ENCODE measurements around the gene ANKRD50.

The ANKRD50 gene

GRCh38 chr4:124696182-124696581 lies 16.4 kb downstream of the ANKRD50 start:
- Histone ChIP-seq H3K4me3 (ENCODE audit: low read depth, low read length, poor library complexity, severe bottlenecking) (no peak overlapping the region), H3K27ac (ENCODE audit: low read depth, low read length, poor library complexity, severe bottlenecking) (no peak overlapping the region), H3K4me2 (ENCODE audit: low read length) (no peak overlapping the region), H3K27me3 (ENCODE audit: insufficient read depth, low read length) (no peaks in the 10 kb centered on the region), H3K9me3 (ENCODE audit: low read length) (no peaks in the 10 kb centered on the region), H3K36me3 (ENCODE audit: insufficient read depth, low read length) (no peaks in the 10 kb centered on the region), H3K4me1 (ENCODE audit: insufficient read depth, low read length, severe bottlenecking) (no peaks in the 10 kb centered on the region), H3F3A (ENCODE audit: insufficient read depth, low read length) (no peaks in the 10 kb centered on the region), H3K9ac (ENCODE audit: low read length) (no peak overlapping the region), H3K79me2 (ENCODE audit: insufficient read depth, low read length) (no peaks in the 10 kb centered on the region), H3K9me2 (ENCODE audit: low read depth, low read length) (no peaks in the 10 kb centered on the region), H2AFZ (ENCODE audit: low read length) (no peak overlapping the region), H4K20me1 (ENCODE audit: insufficient read depth, low read length) (no peaks in the 10 kb centered on the region)
- TF ChIP-seq EZH2 (IDR thresholded peaks at IDR 0.05; ENCODE audit: borderline replicate concordance, low read length): no peak
- TF ChIP-seq, protein P1, sequence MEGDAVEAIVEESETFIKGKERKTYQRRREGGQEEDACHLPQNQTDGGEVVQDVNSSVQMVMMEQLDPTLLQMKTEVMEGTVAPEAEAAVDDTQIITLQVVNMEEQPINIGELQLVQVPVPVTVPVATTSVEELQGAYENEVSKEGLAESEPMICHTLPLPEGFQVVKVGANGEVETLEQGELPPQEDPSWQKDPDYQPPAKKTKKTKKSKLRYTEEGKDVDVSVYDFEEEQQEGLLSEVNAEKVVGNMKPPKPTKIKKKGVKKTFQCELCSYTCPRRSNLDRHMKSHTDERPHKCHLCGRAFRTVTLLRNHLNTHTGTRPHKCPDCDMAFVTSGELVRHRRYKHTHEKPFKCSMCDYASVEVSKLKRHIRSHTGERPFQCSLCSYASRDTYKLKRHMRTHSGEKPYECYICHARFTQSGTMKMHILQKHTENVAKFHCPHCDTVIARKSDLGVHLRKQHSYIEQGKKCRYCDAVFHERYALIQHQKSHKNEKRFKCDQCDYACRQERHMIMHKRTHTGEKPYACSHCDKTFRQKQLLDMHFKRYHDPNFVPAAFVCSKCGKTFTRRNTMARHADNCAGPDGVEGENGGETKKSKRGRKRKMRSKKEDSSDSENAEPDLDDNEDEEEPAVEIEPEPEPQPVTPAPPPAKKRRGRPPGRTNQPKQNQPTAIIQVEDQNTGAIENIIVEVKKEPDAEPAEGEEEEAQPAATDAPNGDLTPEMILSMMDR (IDR thresholded peaks at IDR 0.05; ENCODE audit: low read length): no peak

DNA sequence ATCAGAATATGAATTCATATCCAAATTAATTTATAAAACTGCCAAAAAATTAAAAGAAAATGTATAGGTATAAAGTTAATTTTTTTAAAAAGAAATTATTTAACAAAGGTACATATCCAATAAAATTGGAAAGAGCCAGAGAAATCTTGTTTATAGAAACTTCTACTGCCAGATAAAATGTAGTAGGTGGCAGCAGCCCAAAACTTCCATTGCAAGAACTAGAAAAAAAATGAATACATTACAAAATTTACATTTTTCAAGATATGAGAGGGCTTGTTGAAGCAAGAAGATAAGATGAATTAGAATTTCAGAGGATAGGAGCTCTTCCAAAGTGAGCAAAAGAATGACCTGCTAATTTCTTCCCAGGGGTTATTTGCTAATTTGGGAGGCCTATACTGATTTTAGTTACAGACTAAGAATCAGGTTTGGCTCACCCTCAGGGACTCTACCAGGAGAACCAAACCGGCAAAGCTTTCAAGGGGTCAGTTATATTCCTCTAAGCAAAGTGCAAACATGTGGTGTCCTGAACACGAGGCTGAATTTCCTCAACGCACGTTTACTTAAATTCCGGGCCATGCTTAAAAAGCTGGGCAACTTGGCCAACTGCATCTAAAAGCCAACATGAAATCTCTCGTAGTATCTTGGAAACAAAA lies 17.5 kb downstream of the ANKRD50 start:
- H3K4me2 ChIP-seq (ENCODE audit: low read length): no peak overlapping the region
- H3K27ac ChIP-seq (ENCODE audit: low read depth, low read length, poor library complexity, severe bottlenecking): no peak overlapping the region
- H3K9me2 ChIP-seq (ENCODE audit: low read depth, low read length): no peaks in the 10 kb centered on the region
- no peak overlapping the region for H2AFZ ChIP-seq (ENCODE audit: low read length)
- no peak overlapping the region for H3K9ac ChIP-seq (ENCODE audit: low read length)
- no peaks in the 10 kb centered on the region for H3K79me2 ChIP-seq (ENCODE audit: insufficient read depth, low read length)
- H4K20me1 ChIP-seq (ENCODE audit: insufficient read depth, low read length): no peaks in the 10 kb centered on the region
- no peaks in the 10 kb centered on the region for H3F3A ChIP-seq (ENCODE audit: insufficient read depth, low read length)
- no peak overlapping the region for H3K4me3 ChIP-seq (ENCODE audit: low read depth, low read length, poor library complexity, severe bottlenecking)
- H3K27me3 ChIP-seq (ENCODE audit: insufficient read depth, low read length): no peaks in the 10 kb centered on the region
- no peak for TF ChIP-seq EZH2 (IDR thresholded peaks at IDR 0.05; ENCODE audit: borderline replicate concordance, low read length)
- TF ChIP-seq, protein P1 (IDR thresholded peaks at IDR 0.05; ENCODE audit: low read length): no peak
- H3K4me1 ChIP-seq (ENCODE audit: insufficient read depth, low read length, severe bottlenecking): no peaks in the 10 kb centered on the region
- H3K9me3 ChIP-seq (ENCODE audit: low read length): no peaks in the 10 kb centered on the region
- no peaks in the 10 kb centered on the region for H3K36me3 ChIP-seq (ENCODE audit: insufficient read depth, low read length)

- Histone ChIP-seq H3K4me1 (ENCODE audit: insufficient read depth, low read length, severe bottlenecking) (no peaks in the 10 kb centered on the region), H3K9me2 (ENCODE audit: low read depth, low read length) (no peaks in the 10 kb centered on the region), H3K9ac (ENCODE audit: low read length) (no peak overlapping the region), H3K36me3 (ENCODE audit: insufficient read depth, low read length) (no peaks in the 10 kb centered on the region), H3K9me3 (ENCODE audit: low read length) (no peaks in the 10 kb centered on the region), H3K27ac (ENCODE audit: low read depth, low read length, poor library complexity, severe bottlenecking) (no peak overlapping the region), H3K4me3 (ENCODE audit: low read depth, low read length, poor library complexity, severe bottlenecking) (no peak overlapping the region), H2AFZ (ENCODE audit: low read length) (no peak overlapping the region), H4K20me1 (ENCODE audit: insufficient read depth, low read length) (no peaks in the 10 kb centered on the region), H3K4me2 (ENCODE audit: low read length) (no peak overlapping the region), H3K27me3 (ENCODE audit: insufficient read depth, low read length) (no peaks in the 10 kb centered on the region), H3K79me2 (ENCODE audit: insufficient read depth, low read length) (no peaks in the 10 kb centered on the region), H3F3A (ENCODE audit: insufficient read depth, low read length) (no peaks in the 10 kb centered on the region)
- no peak for TF ChIP-seq EZH2 (IDR thresholded peaks at IDR 0.05; ENCODE audit: borderline replicate concordance, low read length)
- TF ChIP-seq, protein P1 (IDR thresholded peaks at IDR 0.05; ENCODE audit: low read length): no peak
Measured at GRCh38 chr4:124694306-124694705, 18.2 kb downstream of the ANKRD50 start.
